H1 (cell line): Measurements from ENCODE around the gene SETX. TPM values are rescaled to one million over a fixed set of nuclear protein-coding genes. Genes with fewer than 3 reads are reported as not detected.

Source experiments
- CTCF ChIA-PET: fragments of 300-600 bp; sonication (Branson Sonifier 250); formaldehyde crosslinking; loops from one replicate; lab custom pipeline; 2021; ENCODE audit not compliant: partially characterized antibody; lab: Charles Lee
- POLR2A ChIA-PET: fragments of 300-600 bp; sonication (Branson Sonifier 250); formaldehyde crosslinking; loops from one replicate; lab custom pipeline; 2021; ENCODE audit warnings: inconsistent platforms; ENCODE audit not compliant: partially characterized antibody; lab: Charles Lee
- DNase-seq, 2 experiments: peaks; one replicate each; pipeline versions ENCODE4 v3.0.0 to v3.0.0-alpha.2; 2010 to 2022; ENCODE audit warnings: low spot score in 2 of 2, low read depth in 1 of 2, mixed read lengths in 1 of 2
- FAIRE-seq: peaks from 2 replicates; lab custom pipeline; 2011; peaks lifted over from hg19 to GRCh38; lab: Jason Lieb, UNC
- H2AFZ ChIP-seq: 2 replicates; pipeline ENCODE4 v1.8.1; 2012; ENCODE audit warnings: low read length, inconsistent platforms
- H2AK5ac ChIP-seq: 2 replicates; pipeline ENCODE4 v1.6.1; 2013; ENCODE audit warnings: low read depth, low read length
- H2BK120ac ChIP-seq: replicated peaks from 2 replicates; pipeline ENCODE3; 2013; ENCODE audit warnings: low read depth, low read length, inconsistent platforms
- H2BK12ac ChIP-seq: 2 replicates; pipeline ENCODE4 v1.6.1; 2013; ENCODE audit warnings: low read depth, low read length
- H2BK15ac ChIP-seq: 2 replicates; pipeline ENCODE4 v1.6.1; 2013; ENCODE audit warnings: low read length
- H2BK20ac ChIP-seq: 2 replicates; pipeline ENCODE4 v1.6.1; 2013; ENCODE audit warnings: low read length
- H2BK5ac ChIP-seq: 2 replicates; pipeline ENCODE4 v1.6.1; 2013; ENCODE audit warnings: low read depth, low read length
- H3K14ac ChIP-seq: 2 replicates; pipeline ENCODE4 v1.6.1; 2013; ENCODE audit warnings: inconsistent platforms; ENCODE audit not compliant: insufficient read length
- H3K18ac ChIP-seq: 2 replicates; pipeline ENCODE4 v1.6.1; 2013; ENCODE audit warnings: low read length; ENCODE audit errors: extremely low read depth
- H3K23ac ChIP-seq: 2 replicates; pipeline ENCODE4 v1.6.1; 2013; ENCODE audit warnings: inconsistent platforms; ENCODE audit not compliant: insufficient read length
- H3K23me2 ChIP-seq: 2 replicates; pipeline ENCODE4 v1.6.1; 2013; ENCODE audit warnings: low read depth, low read length
- H3K27ac ChIP-seq: 2 replicates; pipeline ENCODE4 v1.6.1; 2011; ENCODE audit warnings: low read depth, low read length, inconsistent platforms
- H3K27me3 ChIP-seq, 4 experiments: replicated peaks in 1 of 4; 1 replicate in 1 of 4; 2 replicates in 3 of 4; pipeline versions ENCODE4 v1.6.1 to v1.8.1; 2011 to 2013; ENCODE audit warnings: low read length in 3 of 4, mild to moderate bottlenecking in 3 of 4, inconsistent platforms in 2 of 4, mixed read lengths in 2 of 4, moderate library complexity in 1 of 4; ENCODE audit not compliant: control insufficient read depth in 3 of 4, insufficient read depth in 3 of 4; ENCODE audit errors: extremely low read depth in 1 of 4
- H3K36me3 ChIP-seq, 4 experiments: 2 replicates each; pipeline versions ENCODE4 v1.6.1 to v1.8.1; 2011 to 2013; ENCODE audit warnings: mild to moderate bottlenecking in 4 of 4, low read length in 3 of 4, moderate library complexity in 2 of 4, control low read depth in 1 of 4, inconsistent platforms in 1 of 4; ENCODE audit not compliant: insufficient read depth in 4 of 4, control insufficient read depth in 2 of 4
- H3K4ac ChIP-seq: replicated peaks from 2 replicates; pipeline ENCODE3; 2013; ENCODE audit warnings: low read length, low read depth, mixed read lengths, inconsistent platforms; ENCODE audit not compliant: insufficient read length
- H3K4me1 ChIP-seq, 4 experiments: replicated peaks in 1 of 4; 1 replicate in 1 of 4; 2 replicates in 3 of 4; pipeline versions ENCODE4 v1.6.1 to v1.8.1; 2011 to 2013; ENCODE audit warnings: low read length in 3 of 4, inconsistent platforms in 2 of 4, mixed read lengths in 1 of 4; ENCODE audit not compliant: insufficient read depth in 4 of 4, control insufficient read depth in 3 of 4
- H3K4me2 ChIP-seq, 2 experiments: 2 replicates each; pipeline versions ENCODE4 v1.6.1 to v1.8.1; 2011 to 2013; ENCODE audit warnings: low read depth in 2 of 2, low read length in 2 of 2, control low read depth in 1 of 2, inconsistent platforms in 1 of 2, mild to moderate bottlenecking in 1 of 2; ENCODE audit not compliant: insufficient read depth in 1 of 2
- H3K4me3 ChIP-seq, 4 experiments: fragments of 200-600, 300-600 bp in 1 of 4; sonication (generic), shearing (Covaris generic), sonication (Bioruptor Twin) in 1 of 4; 2 replicates each; pipeline versions ENCODE4 v1.5.1 to v1.8.1; 2011 to 2016; ENCODE audit warnings: low read length in 4 of 4, low read depth in 3 of 4, control low read depth in 2 of 4, inconsistent platforms in 2 of 4, mild to moderate bottlenecking in 2 of 4, mixed read lengths in 1 of 4, moderate library complexity in 1 of 4; ENCODE audit not compliant: insufficient read depth in 2 of 4; ENCODE audit errors: extremely low read depth in 1 of 4
- H3K56ac ChIP-seq: replicated peaks from 2 replicates; pipeline ENCODE3; 2013; ENCODE audit warnings: low read depth, mild to moderate bottlenecking, mixed read lengths, low read length, inconsistent platforms; ENCODE audit not compliant: insufficient read length
- H3K79me1 ChIP-seq: 2 replicates; pipeline ENCODE4 v1.6.1; 2013; ENCODE audit warnings: low read depth, low read length, control low read depth
- H3K79me2 ChIP-seq, 2 experiments: 2 replicates each; pipeline versions ENCODE4 v1.6.1 to v1.8.1; 2012 to 2013; ENCODE audit warnings: low read length in 2 of 2, mild to moderate bottlenecking in 2 of 2, inconsistent platforms in 1 of 2; ENCODE audit not compliant: insufficient read depth in 2 of 2, control insufficient read depth in 1 of 2
- H3K9ac ChIP-seq, 4 experiments: replicated peaks in 1 of 4; 1 replicate in 1 of 4; 2 replicates in 3 of 4; pipeline versions ENCODE4 v1.6.1 to v1.8.1; 2011 to 2013; ENCODE audit warnings: low read depth in 3 of 4, low read length in 3 of 4, control low read depth in 2 of 4, mild to moderate bottlenecking in 2 of 4, moderate library complexity in 2 of 4, inconsistent platforms in 1 of 4; ENCODE audit errors: extremely low read depth in 1 of 4
- H3K9me3 ChIP-seq, 2 experiments: 2 replicates each; pipeline versions ENCODE4 v1.6.1 to v1.8.1; 2012 to 2013; ENCODE audit warnings: mild to moderate bottlenecking in 2 of 2, moderate library complexity in 2 of 2, control low read depth in 1 of 2, inconsistent platforms in 1 of 2, low read depth in 1 of 2, low read length in 1 of 2, mixed read lengths in 1 of 2; ENCODE audit not compliant: insufficient read depth in 2 of 2
- H4K20me1 ChIP-seq, 2 experiments: replicated peaks in 1 of 2; 2 replicates each; pipeline versions ENCODE3 to v1.8.1; 2011 to 2013; ENCODE audit warnings: inconsistent platforms in 2 of 2, low read length in 2 of 2, mild to moderate bottlenecking in 1 of 2; ENCODE audit not compliant: insufficient read depth in 2 of 2, control insufficient read depth in 1 of 2
- H4K5ac ChIP-seq: 2 replicates; pipeline ENCODE4 v1.6.1; 2013; ENCODE audit warnings: low read length, low read depth, mixed read lengths, inconsistent platforms; ENCODE audit not compliant: insufficient read length
- H4K8ac ChIP-seq: 2 replicates; pipeline ENCODE4 v1.8.0; 2013; ENCODE audit warnings: mild to moderate bottlenecking, moderate library complexity, low read length, inconsistent platforms; ENCODE audit not compliant: insufficient read depth; ENCODE audit errors: extremely low read depth
- H4K91ac ChIP-seq: replicated peaks from 2 replicates; pipeline ENCODE3; 2013; ENCODE audit warnings: low read length, mixed read lengths, inconsistent platforms; ENCODE audit not compliant: insufficient read length
- BACH1 ChIP-seq: IDR thresholded peaks from 2 replicates; pipeline ENCODE4 v1.6.1; 2012; ENCODE audit warnings: low read length, improper control_type of control experiment
- BCL11A ChIP-seq, 2 experiments: IDR thresholded peaks; one replicate each; pipeline ENCODE4 v1.6.1; 2011; ENCODE audit warnings: low read depth in 2 of 2, low read length in 2 of 2, mild to moderate bottlenecking in 2 of 2
- CTCF ChIP-seq, 3 experiments: IDR thresholded peaks; 1 replicate in 2 of 3; 2 replicates in 1 of 3; pipeline versions ENCODE4 v1.5.1 to v1.6.1; 2011; ENCODE audit warnings: low read length in 3 of 3, mild to moderate bottlenecking in 3 of 3, inconsistent platforms in 2 of 3, low read depth in 1 of 3, moderate library complexity in 1 of 3; ENCODE audit not compliant: insufficient read depth in 1 of 3; ENCODE audit errors: control extremely low read depth in 1 of 3
- GTF2F1 ChIP-seq: IDR thresholded peaks from 2 replicates; pipeline ENCODE4 v1.6.1; 2012; ENCODE audit warnings: low read depth, low read length, improper control_type of control experiment, borderline replicate concordance
- SUZ12 ChIP-seq: fragments of 200-600 bp; sonication (generic); IDR thresholded peaks from 2 replicates; pipeline ENCODE4 v1.6.1; 2012; ENCODE audit warnings: mild to moderate bottlenecking, inconsistent platforms, low read length, moderate library complexity, mixed read lengths
- TAF7 ChIP-seq: optimal IDR thresholded peaks from 2 replicates; pipeline ENCODE3; 2011; ENCODE audit warnings: low read depth, mild to moderate bottlenecking, inconsistent platforms, low read length, moderate library complexity, borderline replicate concordance
- whole genome bisulfite sequencing, 2 experiments: shearing (Covaris generic) in 1 of 2; methylation state at CpG; one replicate each; pipeline versions ENCODE4 v1.1.6 to v1.1.7; 2013 to 2015; ENCODE audit warnings: low lambda C conversion rate in 2 of 2, mixed read lengths in 2 of 2, inconsistent platforms in 1 of 2, low coverage in 1 of 2, missing lambda C conversion rate in 1 of 2; ENCODE audit not compliant: insufficient replicate concordance in 2 of 2, insufficient coverage in 1 of 2, insufficient read length in 1 of 2; ENCODE audit errors: extremely low coverage in 1 of 2, missing lambda C conversion rate in 1 of 2; 5-methylcytosine and 5-hydroxymethylcytosine counted together
- polyA plus RNA-seq, 7 experiments: library from polyadenylated mRNA; depleted of rRNA in 3 of 7; stranded (reverse) in 5 of 7; unstranded in 2 of 7; fragments of >200 nt in 5 of 7; fragments of 200-250 nt in 2 of 7; gene quantifications; 1 replicate in 5 of 7; 2 replicates in 1 of 7; 4 replicates in 1 of 7; pipeline versions ENCODE4 v1.2.1 to v1.2.3, GENCODE V29; 2011 to 2013; ENCODE audit warnings: missing spikeins in 2 of 7, mixed read lengths in 2 of 7
- total RNA-seq: library from RNA; stranded (reverse); fragmentation: NEBNext Ultra II Directional; extraction: Animal tissue kit (Norgen Biotek cat#: 25700); gene quantifications from 2 replicates; pipeline ENCODE4 v1.2.1, GENCODE V29; 2021

The SETX gene
- total and polyA plus RNA-seq, 2 of the 8 experiments (the other 6 are each of a cell fraction or from before 2014, with no cell fraction given) = 15.1 to 37.9 TPM

DNA sequence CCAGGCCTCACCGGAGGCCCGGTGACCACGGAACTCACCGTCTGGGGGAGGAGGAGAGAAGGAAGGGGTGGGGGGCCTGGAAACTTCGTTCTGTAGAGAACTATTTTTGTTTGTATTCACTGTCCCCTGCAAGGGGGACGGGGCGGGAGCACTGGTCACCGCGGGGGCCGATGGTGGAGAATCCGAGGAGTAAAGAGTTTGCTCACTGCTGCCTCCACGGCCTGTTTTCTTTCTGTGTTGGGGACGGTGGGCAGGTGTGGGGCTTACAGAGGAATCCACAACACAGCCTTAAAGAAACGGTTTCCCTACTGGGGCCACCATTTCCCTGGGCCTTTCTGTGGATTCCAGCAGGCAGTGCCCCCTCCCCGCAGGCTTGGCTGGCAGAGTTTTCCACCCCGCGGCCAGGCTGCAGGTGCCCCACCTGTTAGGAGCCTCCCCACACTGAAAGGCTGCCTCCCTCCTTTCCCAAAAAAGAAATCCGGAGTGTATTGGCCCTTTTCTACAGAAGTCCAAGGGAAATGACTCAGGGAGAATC is 112.1 kb downstream of the SETX start:
- no peak overlapping the region for H4K5ac ChIP-seq
- no peak overlapping the region for H2BK15ac ChIP-seq
- no peak overlapping the region for H2BK120ac ChIP-seq
- no peak overlapping the region for H2AFZ ChIP-seq
- H3K56ac ChIP-seq = no peak overlapping the region
- no peak overlapping the region; the same call in 1 of the 2 replicates for H4K8ac ChIP-seq
- no peak overlapping the region for H2BK12ac ChIP-seq
- no peak for TF ChIP-seq CTCF (IDR thresholded peaks at IDR 0.05; ENCODE audit: control extremely low read depth in 1 of 3, insufficient read depth in 1 of 3, low read depth in 1 of 3, low read length in 3 of 3)
- TF ChIP-seq GTF2F1 = no peak
- TF ChIP-seq BACH1 = 0 out of 2 replicates have a peak, but pooled peaks have one; percentile 14
- 0 out of 2 replicates have a peak, but pooled peaks have one; percentile 38 for TF ChIP-seq SUZ12
- TF ChIP-seq BCL11A (IDR thresholded peaks at IDR 0.05; ENCODE audit: low read depth in 2 of 2, low read length in 2 of 2) = no peak
- TF ChIP-seq TAF7 = no peak
- no peak overlapping the region for H2BK20ac ChIP-seq
- no peaks in the 10 kb centered on the region for H3K79me1 ChIP-seq
- H3K4ac ChIP-seq = no peak overlapping the region
- H3K9ac ChIP-seq = no peak overlapping the region
- H3K23ac ChIP-seq = no peak overlapping the region
- FAIRE-seq (no peak), DNase-seq (peak in 1 of 2 experiments; percentile 63)
- no peaks in the 10 kb centered on the region for H3K79me2 ChIP-seq
- no peak overlapping the region for H4K91ac ChIP-seq
- peaks cover 2 to 27% (median 16%) of the 10 kb centered on the region in 4 experiments for H3K4me1 ChIP-seq
- no peak overlapping the region for H2BK5ac ChIP-seq
- no peaks in the 10 kb centered on the region for H3K9me3 ChIP-seq
- peak overlapping the region; percentile 55 to 78 (median 56) for H3K4me3 ChIP-seq
- H2AK5ac ChIP-seq = no peak overlapping the region
- no peaks in the 10 kb centered on the region for H3K36me3 ChIP-seq
- peak overlapping the region; percentile 94 to 97 for H3K4me2 ChIP-seq
- peaks cover 14% of the 10 kb centered on the region; the same call in 1 of the 2 replicates for H3K23me2 ChIP-seq
- 13% methylated on average over 16 of the region's 18 CpGs; no CpG with 5 or more reads in 1 of the 2 experiments for WGBS, 2 experiments
- peaks cover 0 to 20% (median 15%) of the 10 kb centered on the region in 4 experiments; a peak in 6 of 7 replicates for H3K27me3 ChIP-seq
- peak overlapping the region; percentile 71; the same call in 1 of the 2 replicates for H3K18ac ChIP-seq
- H3K27ac ChIP-seq = no peak overlapping the region
- POLR2A ChIA-PET = no interaction called here
- CTCF ChIA-PET = interaction anchor here (0.6 to 1.6 kb wide), 7 partner anchors 10 to 1529 kb away, joined by 3 to 12 read pairs (median 3); no protein-coding TSS in a partner anchor
- peaks cover 2% of the 10 kb centered on the region in 2 experiments for H4K20me1 ChIP-seq
- no peak overlapping the region for H3K14ac ChIP-seq
